Measurements from ENCODE around the gene ZBTB20.

The ZBTB20 gene

DNA sequence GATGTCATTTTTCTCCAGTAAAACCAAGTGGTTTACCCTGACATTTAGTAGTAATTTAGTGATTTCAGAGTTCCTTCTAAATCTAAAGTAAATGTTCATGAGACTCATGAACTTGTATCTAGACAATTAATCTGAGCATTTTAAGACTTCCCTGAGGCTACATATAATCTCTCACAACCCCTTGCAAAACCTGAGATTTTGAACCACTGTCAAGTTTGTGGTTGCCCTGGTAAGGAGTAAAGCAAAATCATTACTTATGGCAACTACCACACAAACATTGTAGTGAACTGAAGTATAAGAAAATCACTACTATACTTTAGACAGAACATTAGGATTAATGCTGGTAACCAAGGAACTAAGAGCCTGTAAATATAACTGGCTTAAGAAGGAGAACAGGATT lies 483.1 kb downstream of the ZBTB20 start:
- DNase-seq = no peak

DNA sequence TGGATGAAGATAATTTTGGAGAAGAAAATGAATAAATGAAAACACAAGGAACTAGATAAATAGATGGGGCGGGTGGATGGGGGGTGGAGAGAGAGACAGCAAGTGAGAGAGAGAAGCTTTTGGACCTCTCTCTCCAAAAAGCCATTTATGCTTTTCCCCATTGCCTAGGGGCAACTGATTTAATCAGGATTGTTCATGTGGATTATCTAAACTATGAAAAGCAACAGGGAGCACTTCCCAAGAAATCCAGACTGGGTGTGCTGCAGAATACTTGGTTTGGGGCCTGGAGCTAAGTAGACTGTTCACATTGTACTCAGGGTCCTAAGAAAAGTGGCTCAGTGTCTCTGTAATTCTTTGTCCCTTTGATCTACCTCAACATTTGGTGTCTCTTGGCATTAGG lies 486.3 kb downstream of the ZBTB20 start:
- DNase-seq = no peak

DNA sequence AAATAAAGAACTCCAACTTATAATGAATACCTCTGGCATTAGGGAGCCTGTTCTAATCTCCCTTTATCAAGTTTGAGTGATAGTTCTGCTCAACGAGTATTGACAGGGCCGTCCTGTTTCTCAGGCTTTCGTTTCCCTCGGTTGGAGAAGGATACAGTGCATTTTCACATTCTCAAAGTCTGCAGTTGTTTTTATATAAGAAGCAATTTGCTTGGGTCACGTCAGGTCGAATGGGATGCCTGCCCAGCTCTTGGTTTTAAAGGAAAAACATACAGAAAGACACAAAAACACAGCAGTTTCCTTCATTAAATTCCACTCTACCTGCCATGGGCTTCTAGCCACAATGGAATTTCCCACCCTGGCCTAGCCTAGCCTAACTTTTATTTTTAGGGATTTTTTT lies 487.0 kb downstream of the ZBTB20 start:
- DNase-seq = no peak

DNA sequence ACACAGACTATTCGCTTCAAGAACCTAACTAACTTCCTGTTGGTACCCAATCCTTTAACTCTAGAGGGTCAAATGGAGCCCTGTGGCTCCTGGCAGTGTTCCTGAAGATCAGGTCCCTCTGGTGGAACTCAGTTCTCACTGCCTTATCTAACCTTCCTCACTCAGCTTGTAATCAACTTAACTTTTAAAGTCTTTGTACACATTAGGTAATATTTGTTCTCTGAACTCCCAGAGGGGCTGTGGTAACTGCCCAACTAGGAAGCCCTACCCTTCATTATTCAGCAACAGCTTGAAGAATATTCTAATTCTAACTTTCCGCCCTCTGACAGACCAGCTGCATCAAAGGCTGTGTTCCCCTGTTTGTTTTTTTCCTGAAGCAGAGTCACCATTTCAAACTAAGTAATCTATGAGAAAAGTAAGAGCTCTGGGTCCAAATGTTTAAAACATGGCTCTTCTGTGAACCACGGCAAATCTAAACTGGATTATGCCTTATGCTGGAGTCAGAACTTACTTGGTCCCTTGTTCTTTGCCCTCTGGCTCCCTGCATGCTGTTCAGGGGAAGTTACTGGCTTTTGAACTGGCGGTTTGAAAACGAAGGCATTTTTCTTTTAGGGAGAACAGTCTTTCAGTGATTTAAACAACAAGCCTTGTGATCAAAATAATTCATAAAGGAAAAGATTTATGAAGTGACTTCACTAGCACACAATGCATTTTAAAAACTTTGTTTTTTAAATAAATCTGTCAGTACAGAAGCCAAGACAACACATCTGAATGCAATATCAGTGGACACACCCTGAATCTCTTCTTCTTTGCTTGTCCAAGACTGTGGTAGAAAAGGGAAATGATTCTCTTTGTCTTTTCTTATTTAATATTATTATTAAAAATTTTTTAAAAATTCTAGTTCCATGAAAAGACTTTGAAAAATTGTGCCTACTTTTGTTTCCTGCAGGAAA lies 487.7 kb downstream of the ZBTB20 start:
- no peak for DNase-seq

DNA sequence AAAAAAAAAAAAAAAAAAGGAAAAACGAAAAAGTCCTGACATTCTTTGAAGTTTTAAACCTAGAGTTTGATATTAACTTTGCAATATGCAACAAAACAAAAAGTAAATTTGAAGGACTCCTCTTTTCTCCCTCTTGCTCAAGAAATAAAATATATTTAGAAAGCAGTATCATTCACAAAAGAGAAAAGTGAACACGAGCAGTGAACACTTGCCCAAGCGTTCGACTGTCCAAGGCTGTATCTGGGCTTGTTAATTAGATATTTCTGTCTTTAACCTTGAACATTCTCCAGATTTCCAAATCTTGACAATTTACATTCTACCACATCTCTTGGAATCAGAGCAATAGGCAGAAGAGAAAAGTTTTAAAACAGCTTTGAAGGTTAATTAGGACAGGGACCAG lies 495.5 kb downstream of the ZBTB20 start:
- no peak for DNase-seq

DNA sequence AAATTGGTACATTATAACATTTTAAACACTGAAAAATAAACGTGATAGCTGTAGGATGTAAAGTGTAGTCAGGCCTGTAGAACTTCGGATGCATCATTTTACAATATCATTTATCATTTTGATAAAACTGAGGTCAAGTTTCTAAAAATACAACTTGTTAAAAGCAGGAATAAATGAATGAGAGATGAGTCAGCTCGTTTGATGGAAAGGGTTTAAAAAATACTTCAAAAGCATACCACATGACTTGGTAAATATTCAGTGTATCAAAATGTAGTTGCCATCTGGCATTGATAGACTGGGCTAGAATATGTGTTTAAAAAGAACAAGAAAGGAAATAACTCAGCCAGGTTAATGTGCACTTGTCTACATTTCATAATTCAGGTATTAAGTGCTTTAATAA lies 496.3 kb downstream of the ZBTB20 start:
- DNase-seq = no peak

DNA sequence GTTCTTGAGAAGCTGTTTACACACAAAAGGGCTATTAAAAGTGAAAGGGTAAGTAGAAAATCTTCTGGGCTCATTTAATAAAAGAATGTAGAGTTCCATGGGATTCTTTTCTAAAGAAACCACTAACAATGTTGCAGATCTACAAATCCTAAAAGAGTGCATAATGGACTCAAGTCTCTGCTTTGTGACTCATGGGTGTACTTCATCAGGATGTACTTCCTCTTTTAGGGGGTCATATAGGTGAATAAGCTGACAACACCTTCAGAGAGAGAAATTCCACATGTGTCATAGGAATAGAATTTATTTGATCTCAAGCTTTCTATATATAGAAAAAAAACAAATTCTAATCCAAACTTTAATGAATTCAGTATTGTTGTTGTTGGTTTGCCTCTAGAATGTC lies 497.8 kb downstream of the ZBTB20 start:
- no peak for DNase-seq

DNA sequence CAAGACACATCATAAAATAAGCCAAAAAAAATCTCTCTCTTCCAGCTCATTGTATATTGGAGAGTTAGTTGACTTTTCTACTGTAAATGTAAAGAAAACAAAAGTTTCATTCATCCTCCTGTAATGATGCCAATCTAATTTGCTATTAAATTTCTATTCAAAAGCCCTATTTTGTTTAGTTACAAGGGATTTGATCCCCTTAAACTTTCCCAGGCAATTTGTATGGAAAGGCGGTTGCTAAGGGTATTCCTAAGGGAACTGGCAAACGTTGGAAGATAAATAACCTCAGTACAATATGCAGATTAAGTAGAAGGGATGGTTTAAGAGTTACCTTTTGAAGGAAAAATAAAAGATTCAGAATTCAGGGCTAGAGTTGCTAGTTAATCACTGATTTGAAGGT lies 500.6 kb downstream of the ZBTB20 start:
- DNase-seq = no peak

DNA sequence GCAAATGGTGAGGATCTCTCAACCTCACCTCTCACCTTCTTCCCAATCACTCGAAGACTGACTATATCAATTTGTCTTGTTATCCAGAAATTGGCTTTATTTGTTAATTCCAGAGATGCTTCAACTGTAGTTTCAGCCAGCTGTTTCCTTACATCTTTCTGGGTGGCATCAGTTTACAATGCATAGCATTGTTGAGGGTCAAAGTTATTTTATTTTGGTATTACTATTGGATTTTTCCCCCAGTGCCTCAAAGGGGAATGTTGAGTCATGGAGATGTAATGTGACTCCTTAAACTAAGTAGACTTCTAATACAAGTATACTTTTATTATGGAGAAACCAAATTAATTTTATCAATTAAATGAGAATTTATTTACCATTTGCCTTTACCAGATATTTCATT lies 501.7 kb downstream of the ZBTB20 start:
- DNase-seq = no peak

DNA sequence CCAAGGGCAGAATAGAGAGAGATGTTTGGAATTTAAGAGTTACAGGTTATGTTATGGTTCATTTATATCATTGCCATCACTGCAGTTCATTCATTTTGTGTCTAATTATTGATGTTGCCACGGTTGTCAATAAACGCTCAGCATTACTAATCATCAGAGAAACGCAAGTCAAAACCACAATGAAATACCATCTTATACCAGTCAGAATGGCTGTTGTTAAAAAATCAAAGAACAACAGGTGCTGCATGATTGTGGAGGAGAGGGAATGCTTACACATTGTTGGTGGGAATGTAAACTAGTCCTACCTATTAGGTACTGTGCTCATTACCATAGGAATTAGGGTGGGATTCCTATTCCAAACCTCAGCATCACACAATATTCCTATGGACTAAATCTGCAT lies 502.7 kb downstream of the ZBTB20 start:
- DNase-seq = no peak

DNA sequence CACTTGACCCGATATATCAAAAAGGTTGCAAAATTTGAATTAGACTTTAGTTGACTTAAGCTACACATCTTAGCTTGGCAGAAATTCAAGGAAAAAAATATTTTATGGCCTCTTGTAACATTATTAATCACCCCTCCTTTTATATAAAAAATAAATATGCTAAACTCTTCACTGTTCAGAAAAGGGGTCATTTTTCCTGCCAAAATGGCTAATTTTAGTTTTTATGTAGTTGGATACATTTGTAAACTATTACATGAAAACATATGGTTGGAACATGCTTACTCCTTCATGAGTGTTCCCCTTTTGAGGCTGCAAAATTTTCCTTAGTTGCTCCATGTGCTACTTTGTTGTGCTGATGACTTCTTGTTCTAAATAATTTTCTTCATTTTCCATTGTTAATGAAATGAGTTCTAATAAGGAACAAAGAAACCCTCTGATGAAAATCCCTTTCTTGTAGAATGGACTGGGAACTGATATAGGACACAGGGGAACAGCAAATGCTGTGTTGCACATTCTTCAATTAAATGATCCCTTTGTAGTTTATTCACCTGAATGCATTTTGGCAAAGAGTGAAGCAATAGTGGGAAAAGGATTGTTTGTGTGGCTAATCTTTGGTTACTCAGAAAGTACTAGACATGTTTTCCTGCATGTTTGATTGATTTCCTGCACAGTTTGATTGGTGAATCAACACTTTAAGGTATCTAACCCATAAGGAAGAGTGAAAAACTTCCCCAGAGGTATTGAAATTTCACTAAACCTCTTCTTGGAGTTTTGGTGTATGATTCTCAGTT lies 503.9 kb downstream of the ZBTB20 start:
- no peak for DNase-seq

DNA sequence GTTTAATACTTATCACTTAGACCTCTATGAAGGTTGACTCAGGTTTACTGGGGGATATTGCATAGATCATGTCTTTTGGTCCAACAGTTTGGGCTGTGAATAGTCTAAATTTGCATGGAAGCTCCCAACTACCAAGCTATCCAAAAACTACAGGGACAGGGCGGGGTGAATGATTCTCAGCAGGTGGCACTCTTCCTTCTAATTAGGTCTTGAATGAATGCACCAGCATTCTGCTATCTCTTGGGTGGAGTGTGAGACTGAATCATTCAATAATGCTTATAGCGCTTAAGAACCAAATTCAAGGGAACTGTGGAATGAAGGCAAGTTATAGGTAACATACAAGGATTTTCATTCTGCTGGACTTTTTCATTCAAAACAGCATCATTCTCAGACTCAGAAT lies 507.0 kb downstream of the ZBTB20 start:
- no peak for DNase-seq

DNA sequence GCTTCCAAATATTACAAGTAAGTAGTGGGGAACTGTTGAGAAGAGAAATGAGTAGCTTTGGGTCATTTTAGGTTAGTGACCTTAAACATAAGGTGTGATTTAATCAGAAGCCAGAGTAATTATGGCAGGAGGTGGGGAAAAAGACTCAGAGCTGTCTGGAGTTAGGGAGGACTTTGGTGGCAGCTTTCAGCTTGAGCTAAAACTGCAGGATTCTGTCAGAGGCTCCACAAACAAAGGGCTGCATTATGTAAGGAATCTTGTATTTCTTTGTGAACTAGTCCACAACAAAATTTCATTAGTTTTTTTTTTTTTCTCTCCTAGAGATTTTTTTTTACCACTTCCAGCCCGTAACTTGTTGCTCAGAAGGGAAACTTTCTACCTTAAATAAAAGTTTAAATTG lies 507.9 kb downstream of the ZBTB20 start:
- DNase-seq = no peak

DNA sequence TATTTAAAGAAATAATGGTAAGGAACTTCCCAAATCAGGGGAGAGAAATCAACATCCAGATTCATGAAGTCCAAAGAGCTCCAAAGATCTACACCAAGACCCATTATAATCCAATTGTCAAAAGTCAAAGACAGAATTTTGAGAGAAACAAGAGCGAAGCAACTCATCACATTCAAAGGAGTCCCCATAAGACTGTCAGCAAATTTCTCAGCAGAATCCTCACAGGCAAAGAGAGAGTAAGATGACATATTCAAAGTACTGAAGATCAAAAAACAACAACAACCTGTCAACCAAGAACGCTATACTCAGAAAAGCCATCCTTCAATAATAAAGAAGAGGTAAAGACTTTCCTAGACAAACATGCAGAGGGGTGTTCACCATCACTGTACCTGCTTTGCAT lies 511.2 kb downstream of the ZBTB20 start:
- DNase-seq = no peak

DNA sequence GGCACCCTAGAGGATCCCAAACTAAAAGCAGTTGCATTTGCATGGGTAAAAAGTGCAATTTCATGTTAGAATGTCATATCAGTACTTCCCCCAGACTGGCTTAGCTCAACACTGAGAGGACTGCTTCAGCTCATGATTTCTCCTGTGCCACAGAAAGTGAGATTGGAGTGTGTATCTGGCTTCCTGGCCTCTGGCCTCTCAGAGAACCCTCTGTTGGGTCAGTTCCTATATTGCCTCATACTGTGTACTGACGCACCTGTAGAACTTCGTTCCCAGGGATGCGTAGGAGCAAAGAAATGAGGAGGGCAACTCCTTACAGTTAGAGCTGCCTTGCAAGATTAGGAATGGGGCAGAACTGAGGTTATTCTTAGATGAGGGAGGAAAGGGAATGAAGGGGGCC lies 512.5 kb downstream of the ZBTB20 start:
- DNase-seq = no peak

DNA sequence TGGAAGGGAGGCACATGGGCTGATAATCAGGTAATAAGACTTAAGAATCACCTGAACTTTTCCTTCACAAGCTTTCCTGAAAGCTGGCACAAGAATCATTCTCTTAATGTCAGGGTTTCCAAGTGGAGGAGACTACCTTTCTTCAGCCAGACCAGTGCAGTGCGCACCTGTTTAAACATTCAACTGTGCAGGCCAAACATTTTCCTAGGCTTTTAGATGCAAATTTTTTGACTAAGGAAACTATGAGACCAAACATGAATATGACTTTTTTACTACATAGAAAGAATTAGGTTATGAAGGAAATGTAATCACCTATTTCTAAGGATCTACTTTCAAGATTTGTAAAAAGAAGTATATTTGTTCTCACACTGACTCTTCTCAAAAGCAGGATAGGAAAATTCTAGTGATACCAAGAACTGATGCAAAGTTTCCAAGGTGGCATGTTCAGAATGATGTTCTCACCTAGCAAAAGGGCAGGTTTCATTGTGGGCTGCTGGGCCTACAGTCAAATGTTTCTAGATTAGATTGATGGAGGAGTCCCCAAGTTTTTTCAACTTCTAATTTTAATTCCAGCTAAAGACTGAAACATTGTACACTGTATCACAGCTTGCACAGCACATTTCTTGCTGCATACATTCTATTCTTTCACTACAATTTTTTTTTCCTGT lies 514.2 kb downstream of the ZBTB20 start:
- no peak for DNase-seq

DNA sequence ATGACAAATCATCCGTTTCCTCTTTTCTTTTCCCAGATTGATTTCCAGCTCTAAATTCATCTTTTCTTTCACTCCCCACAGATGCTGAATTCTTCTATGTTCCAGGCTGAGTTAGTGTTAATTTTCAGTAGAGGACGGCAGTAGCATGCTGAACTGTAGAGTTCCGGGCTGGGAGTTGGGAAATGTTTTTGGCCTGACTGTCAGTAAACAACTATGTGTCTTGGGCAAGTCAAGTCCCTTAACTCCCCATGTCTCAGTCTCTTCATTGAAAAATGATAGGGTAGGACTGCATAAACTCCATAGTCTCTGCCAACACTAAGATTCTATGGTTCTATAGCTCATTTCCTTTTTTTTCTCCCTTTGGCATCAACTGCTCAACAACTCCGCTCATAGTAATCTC lies 519.3 kb downstream of the ZBTB20 start:
- no peak for DNase-seq

DNA sequence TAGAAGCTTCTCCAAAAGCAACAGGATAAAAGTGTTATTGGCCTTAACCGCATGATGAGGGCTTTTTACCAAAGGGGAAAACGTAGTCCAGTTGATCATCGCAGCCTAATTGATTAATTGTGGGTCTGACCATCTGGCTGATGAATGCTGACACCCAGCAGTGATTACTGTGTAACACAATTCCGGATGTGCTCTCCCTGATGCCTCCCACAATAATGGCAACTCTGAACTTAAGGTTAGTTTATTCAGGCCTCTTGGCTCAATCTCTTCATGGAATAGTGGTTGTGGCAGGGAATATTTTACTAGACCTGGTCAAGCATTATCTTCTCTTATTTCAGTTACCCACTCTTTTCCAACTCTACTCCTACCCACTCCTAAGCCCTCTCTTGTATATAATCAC lies 520.3 kb downstream of the ZBTB20 start:
- no peak for DNase-seq

DNA sequence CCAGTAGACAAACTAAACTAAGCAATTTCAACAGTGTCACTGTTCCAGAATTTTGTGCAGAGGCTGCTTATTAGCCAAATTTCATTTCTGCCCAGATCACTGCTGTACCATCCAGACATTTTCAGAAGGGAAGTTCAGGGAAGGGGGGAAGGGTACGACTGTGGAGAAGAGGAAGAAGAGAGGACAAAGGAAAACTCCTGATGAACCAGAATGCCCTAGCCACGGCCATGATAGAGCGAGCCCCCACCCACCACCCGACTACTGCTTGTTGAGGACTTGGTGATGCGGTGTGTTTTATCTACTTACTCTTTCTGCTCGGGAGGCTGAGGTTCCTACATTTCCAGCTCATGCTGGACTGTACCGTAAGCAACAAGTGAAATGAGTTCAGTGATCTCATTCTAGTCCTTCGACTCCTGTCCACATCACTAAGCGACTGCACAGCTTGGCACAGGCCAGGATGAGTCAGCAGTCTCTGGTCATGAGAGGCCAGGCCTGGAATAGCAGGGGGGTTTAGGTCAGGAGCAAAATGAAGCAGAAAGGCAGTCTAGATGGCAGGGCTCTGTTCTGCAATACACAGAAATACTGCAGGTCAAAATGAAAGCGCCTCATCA lies 522.4 kb downstream of the ZBTB20 start:
- DNase-seq = no peak

DNA sequence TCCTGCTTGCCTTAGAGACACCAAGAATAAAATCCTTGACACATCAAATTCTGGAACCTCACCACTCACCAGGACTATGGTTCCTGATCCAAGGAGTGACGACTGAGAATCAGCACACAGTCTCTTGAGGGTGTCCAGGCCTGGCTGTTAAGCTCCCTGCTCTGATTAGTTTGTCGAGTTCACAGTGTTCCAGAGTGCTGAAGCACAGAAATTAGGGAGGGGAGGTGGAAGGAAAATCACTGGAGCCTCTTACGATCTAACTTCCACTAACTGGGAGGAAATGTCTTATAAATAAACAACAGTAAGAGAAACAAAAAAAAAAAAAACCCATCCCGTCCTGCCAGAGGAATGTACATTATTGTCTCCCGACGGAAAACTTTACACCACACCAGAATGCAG lies 523.0 kb downstream of the ZBTB20 start:
- no peak for DNase-seq

DNA sequence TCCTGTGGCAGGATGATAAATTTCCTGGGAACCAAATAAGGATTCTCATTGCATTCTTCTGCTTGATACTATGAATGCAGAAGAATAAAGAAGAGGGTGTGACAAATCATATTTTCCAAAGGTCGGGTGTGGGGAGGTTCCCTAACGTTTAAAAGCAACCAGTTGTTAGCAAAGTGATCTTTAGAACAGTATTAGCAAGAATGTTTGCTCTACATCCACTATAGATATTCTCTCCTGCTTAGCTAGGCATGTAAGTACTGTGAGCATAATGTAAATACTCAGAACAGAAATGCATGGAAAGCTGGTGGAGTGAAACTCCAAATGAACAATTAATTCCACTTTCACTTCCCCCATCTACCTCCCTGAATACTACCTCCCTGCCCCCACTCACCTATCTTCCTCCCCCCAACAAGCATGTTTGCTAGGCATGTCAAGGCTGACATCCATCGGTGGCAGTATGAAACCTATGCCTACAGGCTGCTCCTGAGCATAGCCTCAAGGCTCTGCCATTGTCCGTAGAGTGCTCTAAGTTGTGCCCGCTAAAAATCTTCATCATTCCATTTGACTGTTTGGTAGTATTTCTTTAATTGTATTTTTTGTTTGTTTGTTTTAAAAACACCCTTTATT lies 523.6 kb downstream of the ZBTB20 start:
- no peak for DNase-seq

DNA sequence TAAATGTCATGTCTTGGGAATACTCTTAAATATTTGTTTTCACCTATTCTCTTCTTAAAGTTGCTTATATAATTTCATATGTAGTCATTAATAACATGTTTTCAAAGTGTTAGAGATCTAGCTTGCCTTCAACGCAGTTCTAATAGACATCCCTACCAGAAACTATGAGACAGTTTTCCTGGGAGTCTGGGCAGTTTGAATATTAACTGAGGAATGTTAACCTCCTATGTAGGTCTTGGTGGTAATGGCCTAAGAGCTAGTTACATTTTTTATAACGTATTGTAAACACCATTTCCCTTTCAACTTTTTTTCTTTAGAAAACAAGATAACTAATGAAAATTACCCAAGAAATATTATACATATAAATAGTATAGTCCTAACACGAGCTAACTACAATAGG lies 525.1 kb downstream of the ZBTB20 start:
- no peak for DNase-seq

DNA sequence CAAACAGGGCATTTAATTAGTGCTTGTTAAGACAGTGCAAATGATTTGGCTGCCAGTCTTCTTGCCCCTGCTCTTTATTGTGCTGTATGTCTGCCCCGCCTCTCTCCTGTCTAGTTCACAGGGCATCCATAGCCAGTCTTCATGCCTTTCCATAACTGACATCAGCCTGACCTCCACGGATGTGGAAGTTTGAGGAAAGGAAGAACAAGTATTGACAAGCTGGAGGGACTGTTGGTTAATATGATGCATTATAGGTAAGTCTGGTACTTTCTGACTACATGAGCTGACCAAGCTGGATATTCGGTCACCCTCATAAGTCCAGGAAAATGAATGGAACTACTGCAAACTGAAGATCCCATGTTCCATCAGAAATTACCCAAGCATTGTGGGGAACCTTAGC lies 527.3 kb downstream of the ZBTB20 start:
- no peak for DNase-seq

All from CD4-positive, alpha-beta T cell treated with Interleukin-4 for 4 hours (primary cell).